Stimulated activated CD8-positive, alpha-beta memory T cell treated with anti-CD3 and anti-CD28 coated beads, Interleukin-7, amount 100 ng/mL, for 1 hour (primary cell): ENCODE data around the gene LEFTY2.
"Not testable (repeated sequence)": the region's sequence is repeated elsewhere in the genome, so short reads cannot be mapped to it uniquely, and the experiment has no call there.

Source experiments
- DNase-seq, 2 donors: peaks; one replicate each; pipeline ENCODE4 v3.0.0-alpha.2; 2020; ENCODE audit warnings: low read depth in 2 of 2

LEFTY2 gene

GRCh38 chr1:225953315-225953714 lies 12.3 kb upstream of the LEFTY2 start:
- DNase-seq, result no peak

GRCh38 chr1:225950905-225951497 lies 10.0 kb upstream of the LEFTY2 start:
- DNase-seq, result no peak

GRCh38 chr1:225949041-225949440 lies 8.0 kb upstream of the LEFTY2 start:
- DNase-seq, result no peak

DNA sequence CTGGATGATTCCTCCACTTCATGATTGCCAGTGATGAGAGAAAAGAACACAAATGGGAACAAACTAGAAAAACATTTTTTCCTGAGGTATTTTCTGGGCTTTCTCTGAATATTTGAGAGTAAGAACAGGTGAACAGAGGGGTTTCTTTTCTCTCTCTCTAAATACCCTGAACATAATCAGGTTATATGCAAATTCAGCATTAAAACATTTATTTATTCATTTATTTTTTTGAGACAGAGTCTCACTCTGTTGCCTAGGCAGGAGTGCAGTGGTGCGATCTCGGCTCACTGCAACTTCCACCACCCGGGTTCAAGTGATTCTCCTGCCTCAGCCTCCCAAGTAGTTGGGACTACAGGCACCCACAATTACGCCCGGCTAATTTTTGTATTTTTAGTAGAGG lies 5.8 kb upstream of the LEFTY2 start:
- no peak for DNase-seq

GRCh38 chr1:225946082-225946620 lies 5.1 kb upstream of the LEFTY2 start:
- DNase-seq, result no peak

DNA sequence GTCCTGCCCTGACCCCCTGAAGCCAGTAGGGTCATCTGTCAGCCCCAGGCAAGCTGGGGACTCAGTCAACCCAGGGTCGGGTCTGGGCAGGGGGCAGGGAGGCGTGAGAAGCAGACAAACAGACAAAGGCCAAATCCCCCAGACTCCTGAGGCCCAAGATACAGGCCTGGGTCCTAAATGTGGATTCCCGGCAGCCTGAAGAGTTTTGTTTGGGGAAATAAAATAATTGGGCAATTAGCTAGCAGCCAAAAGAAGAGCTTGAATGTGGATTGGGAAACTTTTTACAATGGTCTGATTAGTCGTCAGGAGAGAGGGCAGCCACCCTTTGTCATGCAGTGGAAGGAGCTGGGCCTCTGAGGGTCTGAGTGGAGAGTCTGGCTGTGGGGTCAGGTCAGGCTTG lies 4.5 kb upstream of the LEFTY2 start:
- DNase-seq, result no peak

- no peak for DNase-seq
Observed at GRCh38 chr1:225944951-225945350, 3.9 kb upstream of the LEFTY2 start.

GRCh38 chr1:225944387-225944786 lies 3.4 kb upstream of the LEFTY2 start:
- DNase-seq, result no peak

DNA sequence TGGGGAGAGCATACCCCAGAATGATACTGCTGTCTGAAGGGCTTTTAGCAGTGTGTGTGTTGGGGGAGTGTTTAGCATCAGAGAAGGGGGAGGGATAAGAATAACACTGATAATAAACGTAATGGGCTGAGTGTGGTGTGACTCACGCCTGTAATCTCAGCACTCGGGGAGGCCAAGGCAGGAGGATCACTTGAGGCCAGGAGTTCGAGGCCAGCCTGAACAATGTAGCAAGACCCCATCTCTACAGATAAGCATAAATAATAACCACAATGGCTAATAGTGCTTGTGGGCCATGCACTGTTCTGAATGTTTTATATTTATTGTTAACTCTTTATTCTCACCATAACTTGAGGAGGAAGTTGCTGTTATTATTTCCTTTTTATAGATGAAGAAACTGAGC lies 2.6 kb upstream of the LEFTY2 start:
- no peak for DNase-seq

- no peak for DNase-seq
Observed at GRCh38 chr1:225942574-225942973, 1.6 kb upstream of the LEFTY2 start.

DNA sequence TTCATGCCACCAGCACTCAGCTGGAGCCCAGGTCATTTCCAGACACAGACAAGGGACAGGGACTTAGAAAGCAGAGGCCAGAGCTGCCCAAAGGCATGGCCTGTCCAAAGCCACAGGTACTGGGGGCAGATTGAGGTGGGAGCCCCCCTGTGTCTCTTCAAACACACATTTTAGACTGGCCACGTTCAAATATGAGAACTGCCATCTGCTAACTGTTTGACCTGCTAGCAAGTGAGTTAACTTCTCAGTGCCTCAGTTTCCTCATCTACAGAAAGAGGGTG lies 862 bp upstream of the LEFTY2 start:
- DNase-seq, result no peak

DNA sequence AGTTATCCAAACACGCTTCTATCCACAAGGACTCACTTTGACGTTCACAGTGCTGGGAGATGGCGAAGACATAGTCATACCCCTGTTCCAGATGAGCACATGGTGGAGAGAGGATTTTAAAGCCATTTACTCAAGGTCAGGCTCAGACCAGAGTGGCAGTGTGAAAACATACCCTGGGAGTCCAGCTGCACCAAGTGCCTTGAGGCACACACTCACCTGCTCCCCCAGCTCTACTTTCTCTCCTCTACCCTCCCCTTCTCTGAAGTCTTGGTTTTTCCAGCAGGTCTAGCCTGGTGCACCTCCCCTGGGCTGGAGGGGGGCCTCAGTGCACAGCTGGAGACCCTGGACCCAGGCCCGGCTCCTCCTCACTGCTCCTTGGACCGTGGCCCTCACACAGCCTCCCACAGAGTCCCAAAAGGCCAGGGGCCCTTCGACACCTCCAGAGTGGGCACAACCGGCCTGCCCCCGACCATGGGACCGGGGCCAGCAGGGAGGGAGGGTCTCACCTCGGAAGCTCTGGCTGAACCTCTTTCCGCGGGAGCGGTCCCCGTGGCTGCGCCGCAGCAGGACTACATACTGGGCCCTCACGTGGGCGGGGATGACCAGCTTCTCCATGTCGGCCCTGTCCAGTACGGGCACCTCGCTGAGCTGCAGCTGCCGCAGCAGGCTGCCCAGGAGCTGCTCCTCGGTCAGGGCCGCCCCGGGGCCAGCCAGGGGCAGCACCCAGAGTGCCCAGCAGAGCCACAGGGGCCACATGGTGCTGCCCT lies 452 bp downstream of the LEFTY2 start:
- DNase-seq, result no peak

GRCh38 chr1:225939939-225940310 lies 1.1 kb downstream of the LEFTY2 start:
- not testable (repeated sequence) for DNase-seq

- not testable (repeated sequence) for DNase-seq
Observed at GRCh38 chr1:225939097-225939938, 1.7 kb downstream of the LEFTY2 start.

- no peak for DNase-seq
Observed at GRCh38 chr1:225937048-225937968, 3.7 kb downstream of the LEFTY2 start.

DNA sequence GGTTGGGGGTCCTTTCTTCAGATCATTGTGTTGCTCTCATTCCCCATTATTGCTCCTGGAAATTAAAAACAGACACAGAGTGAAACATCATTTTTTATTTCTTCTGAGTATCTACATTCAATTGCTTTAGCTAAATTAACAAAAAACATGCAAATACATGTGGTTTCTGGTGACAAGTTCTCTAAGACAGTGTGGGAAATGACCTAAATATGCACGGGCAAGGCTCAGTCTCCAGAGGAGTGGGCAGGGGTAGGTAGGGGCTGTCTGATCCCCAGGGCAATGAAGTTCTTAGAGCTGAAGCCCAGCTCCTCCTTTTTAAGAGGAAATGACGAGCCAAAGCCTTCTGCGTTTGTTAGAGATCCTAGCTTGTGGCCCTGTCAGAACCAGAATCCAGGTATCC lies 4.5 kb downstream of the LEFTY2 start:
- DNase-seq, result no peak

DNA sequence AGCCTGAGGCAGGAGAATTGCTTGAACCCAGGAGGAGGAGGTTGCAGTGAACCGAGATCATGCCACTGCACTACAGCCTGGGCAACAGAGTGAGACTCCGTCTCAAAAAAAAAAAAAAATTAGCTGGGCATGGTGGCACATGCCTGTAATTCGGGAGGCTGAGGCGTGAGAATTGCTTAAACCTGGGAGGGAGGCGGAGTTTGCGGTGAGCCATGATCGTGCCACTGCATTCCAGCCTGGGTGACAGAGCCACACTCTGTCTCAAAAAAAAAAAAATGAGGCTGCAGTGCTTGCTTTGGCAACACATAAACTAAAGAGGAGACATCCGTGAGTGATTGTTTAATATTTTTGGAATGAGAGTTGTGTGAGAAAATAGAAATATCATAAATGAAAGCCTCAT lies 4.9 kb downstream of the LEFTY2 start:
- DNase-seq, result not testable (repeated sequence)

GRCh38 chr1:225934711-225935110 lies 6.3 kb downstream of the LEFTY2 start:
- no peak for DNase-seq

DNA sequence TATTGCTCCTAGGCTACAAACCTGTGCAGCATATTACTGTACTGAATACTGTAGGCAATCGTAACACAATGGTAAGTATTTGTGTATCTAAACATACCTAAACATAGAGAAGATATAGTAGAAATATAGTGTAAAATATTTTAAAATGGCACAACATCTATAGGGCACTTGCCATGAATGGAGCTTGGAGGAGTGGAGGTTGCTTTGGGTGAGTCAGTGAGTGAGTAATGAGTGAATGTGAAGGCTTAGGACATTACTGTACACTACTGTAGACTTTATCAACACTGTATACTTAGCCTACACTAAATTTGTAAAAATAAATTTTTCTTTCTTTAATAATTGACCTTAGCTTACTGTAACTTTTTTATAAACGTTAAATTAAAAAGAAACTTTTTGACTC lies 7.9 kb downstream of the LEFTY2 start:
- DNase-seq, result no peak

GRCh38 chr1:225931270-225932136 lies 9.5 kb downstream of the LEFTY2 start:
- DNase-seq, result no peak

GRCh38 chr1:225930566-225930965 lies 10.5 kb downstream of the LEFTY2 start:
- DNase-seq, result no peak
